T-helper 2 cell treated with Interferon-gamma antibody and Interleukin-4, amounts not matched to agents 100 ng/mL and 5 ng/mL, for 36 hours (primary cell): ENCODE results near the gene SERPINB11. TPM values are rescaled to one million over a fixed set of nuclear protein-coding genes. Genes with fewer than 3 reads are reported as not detected.
"Not testable (repeated sequence)": the region's sequence is repeated elsewhere in the genome, so short reads cannot be mapped to it uniquely, and the experiment has no call there.

Source experiments
- intact Hi-C: fragments of 100-400 bp; cut with micrococcal nuclease; formaldehyde crosslinking; loops from one replicate; pipeline ENCODE4 v1.15.1; 2023
- total RNA-seq: library from RNA; stranded (reverse); gene quantifications from 2 replicates; pipeline ENCODE4 v1.2.3, GENCODE V29; 2022

SERPINB11 gene
- not detected in 2 replicates for total RNA-seq

GRCh38 chr18:63702660-63703059 lies at the start of gene SERPINB11:
Gene SERPINB11 (plus strand): TSS chr18:63702960. CDS start chr18:63710194, 7,234 bp downstream.
- intact Hi-C loops: no loop called here

- intact Hi-C loops: not testable (repeated sequence)
These were observed 43.8 kb upstream of the SERPINB11 start for GRCh38 chr18:63658920-63659319.

- intact Hi-C loops: not testable (repeated sequence)
These were observed 41.0 kb upstream of the SERPINB11 start, which contains the start of gene SERPINB3 for GRCh38 chr18:63661750-63662149. Gene SERPINB3 (minus strand): TSS chr18:63661893. CDS start chr18:63661216, 677 bp downstream.

GRCh38 chr18:63664571-63664970 lies 38.2 kb upstream of the SERPINB11 start:
- intact Hi-C loops: no loop called here

- intact Hi-C loops: no loop called here
These were observed 26.0 kb upstream of the SERPINB11 start for GRCh38 chr18:63676526-63677323.

- intact Hi-C loops: no loop called here
These were observed 25.1 kb upstream of the SERPINB11 start for GRCh38 chr18:63677500-63678225.

GRCh38 chr18:63679820-63680606 lies 22.7 kb upstream of the SERPINB11 start:
- intact Hi-C loops: no loop called here

GRCh38 chr18:63681449-63682340 lies 21.1 kb upstream of the SERPINB11 start:
- intact Hi-C loops: no loop called here

GRCh38 chr18:63683152-63683551 lies 19.6 kb upstream of the SERPINB11 start:
- intact Hi-C loops: no loop called here

- intact Hi-C loops: no loop called here
These were observed 18.9 kb upstream of the SERPINB11 start for GRCh38 chr18:63683890-63684289.

GRCh38 chr18:63684718-63685117 lies 18.0 kb upstream of the SERPINB11 start:
- intact Hi-C loops: no loop called here

- intact Hi-C loops: no loop called here
These were observed 15.9 kb upstream of the SERPINB11 start for GRCh38 chr18:63686871-63687270.

GRCh38 chr18:63689064-63689463 lies 13.7 kb upstream of the SERPINB11 start:
- intact Hi-C loops: no loop called here

GRCh38 chr18:63697097-63697660 lies 5.6 kb upstream of the SERPINB11 start:
- intact Hi-C loops: no loop called here

- intact Hi-C loops: no loop called here
These were observed 2.3 kb upstream of the SERPINB11 start for GRCh38 chr18:63700501-63700900.

GRCh38 chr18:63701952-63702351 lies 808 bp upstream of the SERPINB11 start:
- intact Hi-C loops: no loop called here

- intact Hi-C loops: no loop called here
These were observed 2.6 kb downstream of the SERPINB11 start for GRCh38 chr18:63705401-63705800.

GRCh38 chr18:63707816-63708215 lies 5.1 kb downstream of the SERPINB11 start:
- intact Hi-C loops: no loop called here

GRCh38 chr18:63708650-63709049 lies 5.9 kb downstream of the SERPINB11 start:
- intact Hi-C loops: no loop called here
